Adipocyte (in vitro differentiated cells): Measurements from ENCODE around the gene DAD1.
"Not testable (repeated sequence)": the region's sequence is repeated elsewhere in the genome, so short reads cannot be mapped to it uniquely, and the experiment has no call there.

Source experiments
- DNase-seq: peaks from one replicate; pipeline ENCODE4 v3.0.0-alpha.2; 2015; ENCODE audit warnings: low read depth
- H3K27me3 ChIP-seq: replicated peaks from 2 replicates; pipeline ENCODE4 v1.7.0; 2013; ENCODE audit warnings: mild to moderate bottlenecking, low read length, moderate library complexity; ENCODE audit not compliant: control insufficient read depth, insufficient read depth
- H3K36me3 ChIP-seq: 2 replicates; pipeline ENCODE4 v1.7.0; 2013; ENCODE audit warnings: low read length, mild to moderate bottlenecking, moderate library complexity; ENCODE audit not compliant: control insufficient read depth, insufficient read depth, severe bottlenecking
- H3K4me1 ChIP-seq: 2 replicates; pipeline ENCODE4 v1.7.0; 2013; ENCODE audit warnings: mild to moderate bottlenecking, low read length, moderate library complexity; ENCODE audit not compliant: control insufficient read depth, insufficient read depth
- H3K4me3 ChIP-seq: 2 replicates; pipeline ENCODE4 v1.7.0; 2013; ENCODE audit warnings: mild to moderate bottlenecking, low read length, moderate library complexity
- H3K9ac ChIP-seq: 2 replicates; pipeline ENCODE4 v1.7.0; 2013; ENCODE audit warnings: mild to moderate bottlenecking, low read length, moderate library complexity
- H3K9me3 ChIP-seq: 2 replicates; pipeline ENCODE4 v1.7.0; 2013; ENCODE audit warnings: mild to moderate bottlenecking, low read length, moderate library complexity; ENCODE audit not compliant: control insufficient read depth

The DAD1 gene

DNA sequence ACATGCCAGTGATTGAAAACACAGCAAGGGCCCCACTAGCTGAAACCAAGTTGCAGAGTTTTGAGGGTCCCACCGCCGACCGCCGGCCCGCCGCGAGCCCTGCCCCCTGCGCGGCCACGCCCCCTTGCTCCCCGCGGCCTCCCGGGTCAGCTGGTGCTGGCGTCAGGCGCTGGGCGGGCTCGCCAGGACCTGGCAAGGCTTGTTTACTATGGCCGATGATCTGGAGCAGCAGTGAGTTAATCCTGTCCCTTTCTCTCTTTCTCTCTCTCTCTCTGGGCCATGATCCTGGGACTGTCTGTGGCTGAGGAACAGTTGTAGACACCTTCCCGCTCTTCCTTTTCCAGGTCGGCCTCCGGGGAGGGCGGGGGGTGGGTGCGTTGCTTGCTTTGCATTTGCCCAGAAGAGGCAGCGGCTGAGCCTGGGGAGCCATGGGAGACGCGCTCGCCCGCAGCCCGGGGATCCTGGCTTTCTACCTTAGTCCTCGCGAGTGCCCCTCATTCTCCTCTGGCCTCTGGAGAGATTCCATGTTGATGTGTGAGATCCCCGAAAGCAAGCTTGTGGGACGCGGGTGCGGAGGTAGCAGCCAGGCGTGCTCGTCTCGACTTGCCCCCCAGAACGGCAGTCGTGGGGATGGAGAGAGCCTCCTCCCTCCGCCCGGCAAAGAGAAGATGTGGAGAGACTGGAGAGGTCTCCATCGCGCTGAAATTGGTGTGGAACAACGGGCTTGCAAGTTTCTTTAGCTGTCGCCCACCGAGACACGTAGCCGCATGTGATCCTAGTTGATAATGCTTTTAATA, 9.3 kb upstream of the DAD1 start, which contains the start of gene ABHD4:
Gene ABHD4, plus strand, starts transcription at position 202 of the 797 bp plus-strand sequence. Its CDS starts 7 bp downstream, at position 209.
- Histone ChIP-seq H3K9me3 (no peaks in the 10 kb centered on the region), H3K27me3 (peaks cover 3% of the 10 kb centered on the region), H3K9ac (peak within 1 kb of the TSS; percentile 95), H3K36me3 (peaks cover 20% of the 10 kb centered on the region), H3K4me3 (peak within 1 kb of the TSS; percentile 96), H3K4me1 (peaks cover 35% of the 10 kb centered on the region)
- DNase-seq = peak; percentile 87

DNA sequence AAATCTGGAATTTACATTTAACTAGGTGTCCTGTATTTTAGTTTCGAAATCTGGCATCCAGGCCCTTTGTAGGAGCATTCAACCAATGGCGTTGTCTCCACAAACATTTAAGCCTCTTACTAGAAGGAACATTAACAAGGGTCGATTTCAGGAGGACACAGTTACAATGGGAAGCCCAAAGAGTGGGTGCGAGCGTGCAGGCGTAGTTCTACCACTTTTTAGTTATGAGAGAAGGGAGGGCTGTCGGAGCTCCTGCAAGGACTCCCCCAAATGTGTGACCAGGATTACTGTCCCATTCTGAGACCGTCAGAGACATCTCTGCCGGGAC, 8.7 kb upstream of the DAD1 start:
- peak; percentile 37 for DNase-seq
- H3K27me3 ChIP-seq = peaks cover 3% of the 10 kb centered on the region
- peaks cover 14% of the 10 kb centered on the region for H3K36me3 ChIP-seq
- no peaks in the 10 kb centered on the region for H3K9me3 ChIP-seq
- peak overlapping the region; percentile 95 for H3K9ac ChIP-seq
- H3K4me1 ChIP-seq = peaks cover 30% of the 10 kb centered on the region
- H3K4me3 ChIP-seq = peak overlapping the region; percentile 96

DNA sequence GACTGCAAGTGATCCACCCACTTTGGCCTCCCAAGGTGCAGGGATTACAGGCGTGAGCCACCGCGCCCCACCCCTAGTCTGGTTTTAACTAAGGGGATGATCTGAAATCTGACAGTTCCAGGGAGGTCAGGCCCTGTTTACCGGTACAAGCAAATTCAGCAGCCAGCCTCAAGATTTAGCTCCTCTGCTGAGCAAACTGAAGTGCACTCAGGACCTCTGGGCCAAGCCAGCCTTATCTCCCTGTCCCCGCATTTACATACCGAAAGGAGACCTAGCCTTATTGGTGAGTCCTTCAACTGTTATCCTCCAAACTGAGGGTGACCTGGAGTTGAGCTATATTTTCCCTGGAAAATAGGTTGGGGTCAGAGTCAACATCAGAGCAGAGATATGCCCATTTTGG, 8.2 kb upstream of the DAD1 start:
- Histone ChIP-seq H3K36me3 (peaks cover 9% of the 10 kb centered on the region), H3K9ac (peak overlapping the region; percentile 95), H3K4me3 (peak overlapping the region; percentile 96), H3K9me3 (no peaks in the 10 kb centered on the region), H3K27me3 (peaks cover 3% of the 10 kb centered on the region), H3K4me1 (peaks cover 26% of the 10 kb centered on the region)
- DNase-seq = no peak

DNA sequence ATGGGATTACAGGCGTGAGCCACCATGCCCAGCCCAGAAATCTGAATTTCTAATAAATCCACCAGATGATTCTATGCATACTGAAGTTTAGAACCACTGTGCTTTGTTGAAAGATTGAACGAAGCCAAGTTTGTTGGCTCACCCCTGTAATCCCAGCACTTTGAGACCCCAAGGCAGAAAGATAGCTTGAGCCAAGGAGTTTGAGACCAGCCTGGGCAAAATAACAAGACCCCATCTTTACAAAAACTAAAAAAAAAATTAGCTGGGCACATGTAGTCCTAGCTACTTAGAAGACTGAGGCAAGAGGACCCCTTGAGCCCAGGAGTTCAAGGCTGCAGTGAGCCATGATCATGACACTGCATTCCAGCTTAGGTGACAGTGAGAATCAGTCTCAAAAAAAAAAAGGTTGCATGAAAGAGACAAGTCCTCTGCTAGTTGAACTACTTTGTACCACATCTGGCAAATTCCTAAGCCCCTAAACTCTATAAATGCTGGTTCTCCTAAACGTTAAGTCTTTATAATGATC, 7.4 kb upstream of the DAD1 start:
- H3K9me3 ChIP-seq = no peaks in the 10 kb centered on the region
- no peak overlapping the region for H3K4me3 ChIP-seq
- peaks cover 20% of the 10 kb centered on the region for H3K4me1 ChIP-seq
- no peak overlapping the region for H3K9ac ChIP-seq
- H3K36me3 ChIP-seq = peaks cover under 1% of the 10 kb centered on the region
- no peak for DNase-seq
- peaks cover 3% of the 10 kb centered on the region for H3K27me3 ChIP-seq

DNA sequence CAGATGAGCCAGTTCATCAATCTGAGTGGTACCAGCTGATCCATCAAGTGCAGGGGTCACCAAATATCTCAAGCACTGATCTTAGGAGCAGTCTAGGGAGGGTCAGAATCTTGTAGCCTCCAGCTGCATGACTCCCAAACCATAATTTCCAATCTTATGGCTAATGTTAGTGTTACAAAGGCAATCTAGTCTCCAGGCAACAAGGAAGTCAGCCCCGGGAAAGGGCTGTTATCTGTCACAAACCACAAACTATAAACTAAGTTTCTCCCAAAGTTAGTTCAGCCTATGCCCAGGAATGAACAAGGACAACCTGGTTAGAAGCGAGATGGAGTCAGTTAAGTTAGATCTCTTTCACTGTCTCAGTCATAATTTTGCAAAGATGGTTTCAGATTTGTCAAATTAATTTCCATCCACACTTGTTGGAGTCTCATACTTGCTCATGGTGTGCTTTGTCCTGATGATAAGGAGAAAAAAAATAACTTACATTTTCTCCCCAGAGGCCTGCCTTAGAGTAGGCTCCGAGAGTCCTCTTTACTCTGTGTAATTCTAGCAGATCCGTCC, 5.2 kb upstream of the DAD1 start:
- Histone ChIP-seq H3K36me3 (no peaks in the 10 kb centered on the region), H3K27me3 (peaks cover 3% of the 10 kb centered on the region), H3K9me3 (no peaks in the 10 kb centered on the region), H3K4me1 (peaks cover 9% of the 10 kb centered on the region), H3K4me3 (no peak overlapping the region), H3K9ac (no peak overlapping the region)
- no peak for DNase-seq

DNA sequence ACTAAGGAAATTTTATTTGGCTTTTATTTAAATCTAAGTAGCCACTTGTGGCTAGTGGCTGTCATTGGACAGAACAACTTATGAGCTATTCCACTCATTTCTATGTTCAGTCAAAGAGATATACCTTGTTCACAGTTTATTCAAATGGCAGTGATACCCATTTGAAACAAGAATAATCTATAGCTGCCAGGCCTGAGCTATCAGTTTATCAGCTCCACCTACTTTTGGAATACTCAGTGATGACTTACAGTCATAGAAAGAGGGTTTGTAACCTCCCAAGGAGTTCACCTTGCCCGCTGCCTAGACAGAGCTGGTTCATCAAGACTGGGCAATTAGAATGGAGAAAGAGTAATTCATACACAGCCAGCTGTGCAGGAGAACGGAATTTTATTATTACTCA, 4.6 kb upstream of the DAD1 start:
- H3K9ac ChIP-seq = no peak overlapping the region
- H3K9me3 ChIP-seq = no peaks in the 10 kb centered on the region
- peaks cover 3% of the 10 kb centered on the region for H3K27me3 ChIP-seq
- H3K36me3 ChIP-seq = no peaks in the 10 kb centered on the region
- no peak overlapping the region for H3K4me3 ChIP-seq
- DNase-seq = no peak
- peaks cover 6% of the 10 kb centered on the region for H3K4me1 ChIP-seq

DNA sequence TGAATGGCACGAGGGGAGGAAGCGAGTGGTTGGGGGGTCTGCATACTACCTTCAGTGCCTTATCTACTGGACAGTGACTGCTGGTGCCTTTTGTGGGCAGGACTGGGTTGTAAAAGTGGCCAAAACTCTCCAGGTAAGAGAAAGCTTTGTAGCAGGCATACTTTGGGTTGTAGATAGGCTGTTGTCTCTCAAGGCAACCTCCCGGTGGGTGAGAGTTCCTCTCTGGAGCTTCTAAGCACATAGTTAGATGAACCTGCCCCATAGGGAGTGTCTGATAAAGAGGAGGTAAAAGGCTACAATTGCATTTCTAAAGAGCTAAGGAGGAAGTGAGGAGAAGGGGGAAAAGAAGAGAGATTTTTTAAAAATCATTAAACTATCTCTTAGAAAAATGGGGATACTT, 4.2 kb upstream of the DAD1 start:
- Histone ChIP-seq H3K27me3 (peaks cover 3% of the 10 kb centered on the region), H3K9ac (no peak overlapping the region), H3K9me3 (no peaks in the 10 kb centered on the region), H3K4me3 (no peak overlapping the region), H3K36me3 (no peaks in the 10 kb centered on the region), H3K4me1 (peaks cover 9% of the 10 kb centered on the region)
- no peak for DNase-seq

DNA sequence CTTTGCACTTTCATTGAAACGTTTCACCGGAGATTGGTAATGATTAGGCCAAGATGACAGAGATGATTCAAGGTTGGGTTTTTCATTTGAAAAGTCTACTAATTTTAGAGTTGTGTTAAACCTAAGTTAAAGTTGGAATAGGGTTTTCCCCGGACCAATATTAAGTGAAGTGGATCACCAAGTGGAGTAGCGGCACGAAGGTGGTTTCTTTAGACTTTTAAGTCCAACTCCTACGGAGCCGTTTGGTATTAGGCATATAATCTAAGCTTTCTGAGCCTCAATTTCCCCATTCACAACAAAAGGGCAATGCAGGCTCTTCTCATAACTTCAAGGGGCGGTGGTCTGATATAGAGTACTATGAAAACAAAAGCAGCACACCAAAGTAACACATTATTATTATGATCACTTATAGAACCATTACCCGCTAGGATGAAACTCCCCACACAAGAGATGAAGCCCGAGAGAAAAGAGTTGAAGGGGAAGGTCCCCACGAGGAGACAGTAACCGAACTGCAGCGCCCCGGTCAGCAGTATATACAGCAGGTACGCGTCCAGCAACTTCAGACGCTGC, 413 bp downstream of the DAD1 start:
- Histone ChIP-seq H3K4me3 (peak overlapping the region; percentile 99), H3K4me1 (peaks cover 35% of the 10 kb centered on the region)

DNA sequence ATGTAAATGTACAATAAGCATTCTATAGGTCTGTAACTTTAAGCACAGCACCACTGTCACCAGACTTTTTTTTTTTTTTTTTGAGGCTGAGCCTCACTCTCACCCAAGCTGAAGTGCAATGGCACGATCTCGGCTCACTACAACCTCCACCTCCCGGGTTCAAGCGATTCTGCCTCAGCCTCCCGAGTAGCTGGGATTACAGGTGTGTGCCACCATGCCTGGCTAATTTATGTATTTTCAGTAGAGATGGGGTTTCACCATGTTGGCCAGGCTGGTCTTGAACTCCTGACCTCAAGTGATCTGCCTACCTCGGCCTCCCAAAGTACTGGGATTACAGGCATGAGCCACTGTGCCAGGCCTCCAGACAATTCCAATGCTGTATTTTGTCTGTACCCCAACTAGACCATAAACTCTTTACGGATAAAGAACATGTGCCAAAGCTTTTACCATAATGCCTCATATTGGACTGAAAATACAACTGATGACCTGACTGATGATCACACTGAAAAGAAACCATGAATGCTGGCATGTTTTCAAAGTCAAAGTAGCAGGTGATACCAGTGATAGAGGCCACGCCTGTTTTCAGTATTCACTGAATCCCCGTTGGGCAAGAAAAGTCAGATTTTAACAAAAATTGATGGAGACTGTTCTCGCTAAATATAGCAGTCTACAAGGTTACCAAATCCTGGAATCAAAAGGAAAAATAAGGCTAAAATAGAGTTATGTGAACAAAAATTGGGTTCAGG, 1.2 kb downstream of the DAD1 start:
- peak overlapping the region; percentile 99 for H3K9ac ChIP-seq
- H3K27me3 ChIP-seq, H3K36me3 ChIP-seq, DNase-seq, H3K9me3 ChIP-seq: not testable (repeated sequence)
- H3K4me3 ChIP-seq = peak overlapping the region; percentile 99
- H3K4me1 ChIP-seq = peaks cover 39% of the 10 kb centered on the region

More for the DNA sequence above, 413 bp downstream of the DAD1 start:
- DNase-seq = peak; percentile 50
- Histone ChIP-seq H3K9me3 (no peaks in the 10 kb centered on the region), H3K36me3 (peaks cover 8% of the 10 kb centered on the region), H3K27me3 (no peaks in the 10 kb centered on the region), H3K9ac (peak overlapping the region; percentile 99)

DNA sequence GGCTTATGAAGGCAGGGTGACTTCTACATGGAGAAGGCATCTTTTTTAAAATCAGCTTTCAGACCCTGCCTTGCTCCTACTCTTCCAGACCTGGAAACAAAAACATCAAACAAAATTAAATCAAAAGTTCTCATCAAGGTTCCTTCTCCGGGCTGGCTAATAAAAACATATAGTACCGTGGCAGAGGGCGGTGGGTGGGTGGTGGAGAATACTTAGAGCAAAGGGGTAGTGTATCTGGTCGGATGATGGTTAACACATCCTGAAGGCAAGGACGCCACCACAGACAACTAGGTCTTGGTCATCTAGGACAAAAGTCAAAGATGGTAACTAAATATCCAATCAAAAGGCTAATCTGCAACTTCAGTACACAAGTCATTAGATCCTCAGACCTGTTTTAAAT, 1.8 kb downstream of the DAD1 start:
- peaks cover 39% of the 10 kb centered on the region for H3K4me1 ChIP-seq
- DNase-seq = no peak
- no peaks in the 10 kb centered on the region for H3K9me3 ChIP-seq
- no peaks in the 10 kb centered on the region for H3K27me3 ChIP-seq
- H3K9ac ChIP-seq = no peak overlapping the region
- H3K4me3 ChIP-seq = peak overlapping the region; percentile 99
- peaks cover 8% of the 10 kb centered on the region for H3K36me3 ChIP-seq

DNA sequence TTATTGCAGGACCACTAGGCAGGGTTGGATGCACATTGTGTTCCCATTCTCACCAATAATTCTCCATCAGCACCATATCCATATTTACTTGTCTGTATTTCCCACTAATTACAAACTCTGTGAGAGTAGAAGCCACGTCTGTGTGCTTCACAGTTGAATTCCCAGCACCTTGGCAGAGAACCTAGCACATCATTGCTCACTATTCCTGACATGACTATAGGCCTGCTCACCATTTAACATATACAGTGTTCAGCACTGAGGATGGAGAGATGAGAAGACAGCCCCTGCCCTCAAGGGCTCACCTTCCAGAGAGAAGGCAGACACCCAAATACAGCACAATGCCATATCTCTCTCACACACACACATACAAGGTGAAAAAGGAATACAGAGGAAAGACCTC, 5.0 kb downstream of the DAD1 start:
- Histone ChIP-seq H3K9me3 (no peaks in the 10 kb centered on the region), H3K4me1 (peaks cover 33% of the 10 kb centered on the region), H3K36me3 (peaks cover 17% of the 10 kb centered on the region)

More for the DNA sequence above, 5.0 kb downstream of the DAD1 start:
- no peak for DNase-seq
- no peak overlapping the region for H3K4me3 ChIP-seq
- H3K27me3 ChIP-seq = no peaks in the 10 kb centered on the region
- H3K9ac ChIP-seq = no peak overlapping the region
